Measurements from ENCODE around the gene CYYR1. TPM values are rescaled to one million over a fixed set of nuclear protein-coding genes. Genes with fewer than 3 reads are reported as not detected.

The CYYR1 gene
- total and polyA plus RNA-seq, 2 experiments from 2014 or later: 0.19 TPM; not detected in 1

- H4K20me1 ChIP-seq (ENCODE audit: insufficient read depth): no peaks in the 10 kb centered on the region
- no peak overlapping the region for H3K9ac ChIP-seq
- in situ Hi-C loops (cut with MboI): no loop called here
- TF ChIP-seq EZH2phosphoT487 (IDR thresholded peaks at IDR 0.05; ENCODE audit: insufficient read depth, low read depth) (no peak), EZH2 (IDR thresholded peaks at IDR 0.05; ENCODE audit: insufficient read depth, poor library complexity, severe bottlenecking) (no peak)
- DNase-seq: no peak
- no peaks in the 10 kb centered on the region for H3K9me2 ChIP-seq (ENCODE audit: insufficient read depth)
- no peaks in the 10 kb centered on the region for H3K36me3 ChIP-seq (ENCODE audit: low read depth)
- H3K4me2 ChIP-seq (ENCODE audit: unreplicated experiment): no peak overlapping the region
- H3K27me3 ChIP-seq (replicated peaks; ENCODE audit: insufficient read depth): no peaks in the 10 kb centered on the region; the same call in 1 of the 2 replicates
- H3F3A ChIP-seq (ENCODE audit: insufficient read depth): no peaks in the 10 kb centered on the region
- no peak overlapping the region for H3K4me3 ChIP-seq
- H3K4me1 ChIP-seq (ENCODE audit: insufficient read depth): no peaks in the 10 kb centered on the region
- no peaks in the 10 kb centered on the region for H3K9me3 ChIP-seq (ENCODE audit: low read depth)
- H3K27ac ChIP-seq: no peak overlapping the region
- H2AFZ ChIP-seq: no peak overlapping the region
- 11 to 20% methylated on average over 2 of the region's 2 CpGs for WGBS, 2 experiments (ENCODE audit: low coverage in 1 of 2, low lambda C conversion rate in 2 of 2, missing lambda C conversion rate in 2 of 2)
- H3K79me2 ChIP-seq (ENCODE audit: insufficient read depth): no peaks in the 10 kb centered on the region
These were observed 24.9 kb upstream of the CYYR1 start for GRCh38 chr21:26597981-26598380.

- in situ Hi-C loops (cut with MboI): no loop called here
- no peaks in the 10 kb centered on the region for H3K9me3 ChIP-seq (ENCODE audit: low read depth)
- H3K4me2 ChIP-seq (ENCODE audit: unreplicated experiment): no peak overlapping the region
- H4K20me1 ChIP-seq (ENCODE audit: insufficient read depth): no peaks in the 10 kb centered on the region
- no peaks in the 10 kb centered on the region for H3K79me2 ChIP-seq (ENCODE audit: insufficient read depth)
- no peak overlapping the region for H2AFZ ChIP-seq
- no peaks in the 10 kb centered on the region for H3F3A ChIP-seq (ENCODE audit: insufficient read depth)
- no peaks in the 10 kb centered on the region for H3K9me2 ChIP-seq (ENCODE audit: insufficient read depth)
- WGBS, 2 experiments (ENCODE audit: low coverage in 1 of 2, low lambda C conversion rate in 2 of 2, missing lambda C conversion rate in 2 of 2): 58 to 65% methylated on average over 3 of the region's 3 CpGs
- DNase-seq: no peak
- H3K27ac ChIP-seq: no peak overlapping the region
- H3K27me3 ChIP-seq (replicated peaks; ENCODE audit: insufficient read depth): peaks cover 6% of the 10 kb centered on the region; the same call in 1 of the 2 replicates
- TF ChIP-seq EZH2phosphoT487 (IDR thresholded peaks at IDR 0.05; ENCODE audit: insufficient read depth, low read depth): no peak
- TF ChIP-seq EZH2 (IDR thresholded peaks at IDR 0.05; ENCODE audit: insufficient read depth, poor library complexity, severe bottlenecking): no peak
- no peak overlapping the region for H3K9ac ChIP-seq
- no peaks in the 10 kb centered on the region for H3K4me1 ChIP-seq (ENCODE audit: insufficient read depth)
- H3K36me3 ChIP-seq (ENCODE audit: low read depth): no peaks in the 10 kb centered on the region
- no peak overlapping the region for H3K4me3 ChIP-seq
These were observed 23.9 kb upstream of the CYYR1 start for GRCh38 chr21:26597031-26597430.

GRCh38 chr21:26595971-26596370 is 22.9 kb upstream of the CYYR1 start:
- no peaks in the 10 kb centered on the region for H3K9me3 ChIP-seq (ENCODE audit: low read depth)
- no peak overlapping the region for H3K27ac ChIP-seq
- H3K27me3 ChIP-seq (replicated peaks; ENCODE audit: insufficient read depth): peaks cover 14% of the 10 kb centered on the region
- H3K79me2 ChIP-seq (ENCODE audit: insufficient read depth): no peaks in the 10 kb centered on the region
- in situ Hi-C loops (cut with MboI): no loop called here
- no peak for TF ChIP-seq EZH2phosphoT487 (IDR thresholded peaks at IDR 0.05; ENCODE audit: insufficient read depth, low read depth)
- no peak for TF ChIP-seq EZH2 (IDR thresholded peaks at IDR 0.05; ENCODE audit: insufficient read depth, poor library complexity, severe bottlenecking)
- no peak overlapping the region for H3K4me3 ChIP-seq
- 83 to 85% methylated on average over 7 of the region's 7 CpGs for WGBS, 2 experiments (ENCODE audit: low coverage in 1 of 2, low lambda C conversion rate in 2 of 2, missing lambda C conversion rate in 2 of 2)
- no peak overlapping the region for H3K9ac ChIP-seq
- no peak overlapping the region for H2AFZ ChIP-seq
- no peaks in the 10 kb centered on the region for H4K20me1 ChIP-seq (ENCODE audit: insufficient read depth)
- no peaks in the 10 kb centered on the region for H3F3A ChIP-seq (ENCODE audit: insufficient read depth)
- H3K9me2 ChIP-seq (ENCODE audit: insufficient read depth): no peaks in the 10 kb centered on the region
- no peaks in the 10 kb centered on the region for H3K36me3 ChIP-seq (ENCODE audit: low read depth)
- DNase-seq: no peak
- H3K4me1 ChIP-seq (ENCODE audit: insufficient read depth): no peaks in the 10 kb centered on the region
- H3K4me2 ChIP-seq (ENCODE audit: unreplicated experiment): no peak overlapping the region

DNA sequence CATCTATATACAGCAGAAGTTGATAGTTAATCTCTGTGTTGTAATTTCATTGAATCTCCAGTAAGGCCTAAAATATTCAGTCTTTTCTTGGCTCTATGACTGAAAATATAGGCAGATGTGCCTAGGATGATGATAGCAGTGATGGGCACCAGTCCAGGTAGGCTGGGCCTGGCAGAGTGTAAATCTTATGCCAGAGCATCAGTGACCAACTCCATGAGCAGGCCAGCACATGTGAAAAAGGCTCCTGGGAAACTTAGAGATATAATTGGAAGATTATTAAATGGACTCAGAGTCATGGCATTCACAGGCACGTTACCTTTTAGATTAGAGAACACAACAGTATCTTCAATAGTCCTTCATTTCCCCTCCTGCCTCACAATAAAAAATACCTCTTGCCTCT is 20.7 kb upstream of the CYYR1 start:
- Histone ChIP-seq H3K4me3 (no peak overlapping the region), H3K27me3 (replicated peaks; ENCODE audit: insufficient read depth) (peaks cover 27% of the 10 kb centered on the region), H3K27ac (no peak overlapping the region), H3K79me2 (ENCODE audit: insufficient read depth) (no peaks in the 10 kb centered on the region), H3K9ac (no peak overlapping the region), H2AFZ (no peak overlapping the region), H3K9me2 (ENCODE audit: insufficient read depth) (no peaks in the 10 kb centered on the region), H4K20me1 (ENCODE audit: insufficient read depth) (no peaks in the 10 kb centered on the region), H3K36me3 (ENCODE audit: low read depth) (no peaks in the 10 kb centered on the region), H3K4me2 (ENCODE audit: unreplicated experiment) (no peak overlapping the region), H3F3A (ENCODE audit: insufficient read depth) (no peaks in the 10 kb centered on the region), H3K9me3 (ENCODE audit: low read depth) (no peaks in the 10 kb centered on the region), H3K4me1 (ENCODE audit: insufficient read depth) (no peaks in the 10 kb centered on the region)
- 56 to 77% methylated on average over 1 of the region's 1 CpG for WGBS, 2 experiments (ENCODE audit: low coverage in 1 of 2, low lambda C conversion rate in 2 of 2, missing lambda C conversion rate in 2 of 2)
- TF ChIP-seq EZH2 (IDR thresholded peaks at IDR 0.05; ENCODE audit: insufficient read depth, poor library complexity, severe bottlenecking): no peak
- no peak for TF ChIP-seq EZH2phosphoT487 (IDR thresholded peaks at IDR 0.05; ENCODE audit: insufficient read depth, low read depth)
- in situ Hi-C loops (cut with MboI): no loop called here
- DNase-seq: no peak

DNA sequence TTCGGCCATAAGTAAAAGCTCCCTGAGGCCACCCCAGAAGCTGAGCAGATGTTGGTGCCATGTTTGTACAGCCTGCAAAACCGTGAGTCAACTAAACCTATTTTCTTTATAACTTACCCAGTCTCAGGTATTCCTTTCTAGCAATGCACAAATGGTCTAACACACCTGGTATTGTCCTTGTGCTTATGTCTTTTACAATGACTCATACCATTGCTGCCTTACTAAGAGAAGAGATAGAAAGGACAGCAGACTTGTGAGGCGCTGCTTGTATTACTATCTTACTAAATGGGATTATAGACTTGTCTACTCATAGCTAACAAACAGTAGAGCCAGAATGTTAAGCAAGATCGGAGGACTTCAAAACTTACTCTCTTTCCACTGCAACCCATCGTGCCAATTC is 18.5 kb upstream of the CYYR1 start:
- no peak for DNase-seq
- Histone ChIP-seq H2AFZ (no peak overlapping the region), H3K4me3 (no peak overlapping the region), H3K27me3 (replicated peaks; ENCODE audit: insufficient read depth) (peaks cover 27% of the 10 kb centered on the region), H3F3A (ENCODE audit: insufficient read depth) (no peaks in the 10 kb centered on the region), H3K36me3 (ENCODE audit: low read depth) (no peaks in the 10 kb centered on the region), H3K9me2 (ENCODE audit: insufficient read depth) (no peaks in the 10 kb centered on the region), H3K79me2 (ENCODE audit: insufficient read depth) (no peaks in the 10 kb centered on the region), H3K4me2 (ENCODE audit: unreplicated experiment) (no peak overlapping the region), H3K27ac (no peak overlapping the region), H3K9me3 (ENCODE audit: low read depth) (no peaks in the 10 kb centered on the region), H3K4me1 (ENCODE audit: insufficient read depth) (peaks cover 6% of the 10 kb centered on the region), H3K9ac (no peak overlapping the region), H4K20me1 (ENCODE audit: insufficient read depth) (no peaks in the 10 kb centered on the region)
- WGBS, 2 experiments (ENCODE audit: low coverage in 1 of 2, low lambda C conversion rate in 2 of 2, missing lambda C conversion rate in 2 of 2): 78 to 82% methylated on average over 5 of the region's 5 CpGs
- no peak for TF ChIP-seq EZH2phosphoT487 (IDR thresholded peaks at IDR 0.05; ENCODE audit: insufficient read depth, low read depth)
- TF ChIP-seq EZH2 (IDR thresholded peaks at IDR 0.05; ENCODE audit: insufficient read depth, poor library complexity, severe bottlenecking): no peak
- in situ Hi-C loops (cut with MboI): no loop called here
